SIG-M5 (cell line): ENCODE data around the gene PRUNE2.

ENCODE experiments used
- DNase-seq: peaks from one replicate; lab custom pipeline; 2025; lab: John Stamatoyannopoulos, UW

PRUNE2 gene

DNA sequence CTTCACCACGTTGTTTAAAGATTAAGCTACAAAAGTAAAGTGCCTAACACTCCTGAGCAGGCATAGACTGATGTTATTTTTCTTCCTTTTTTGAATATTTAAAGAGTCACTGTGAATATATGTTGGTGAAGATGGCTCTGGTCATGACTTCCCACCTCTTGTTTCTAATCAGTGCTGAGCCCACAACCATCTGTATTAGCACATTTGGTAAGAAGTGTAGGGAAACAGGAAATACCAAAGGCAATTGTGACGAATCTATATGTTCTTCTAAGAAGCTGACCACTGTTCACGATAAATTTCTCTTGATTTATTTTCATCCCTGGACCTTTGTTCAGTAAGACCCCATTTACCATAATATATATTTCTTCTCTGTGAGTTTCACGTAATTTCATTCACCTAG, 249.9 kb downstream of the PRUNE2 start:
- DNase-seq = no peak

DNA sequence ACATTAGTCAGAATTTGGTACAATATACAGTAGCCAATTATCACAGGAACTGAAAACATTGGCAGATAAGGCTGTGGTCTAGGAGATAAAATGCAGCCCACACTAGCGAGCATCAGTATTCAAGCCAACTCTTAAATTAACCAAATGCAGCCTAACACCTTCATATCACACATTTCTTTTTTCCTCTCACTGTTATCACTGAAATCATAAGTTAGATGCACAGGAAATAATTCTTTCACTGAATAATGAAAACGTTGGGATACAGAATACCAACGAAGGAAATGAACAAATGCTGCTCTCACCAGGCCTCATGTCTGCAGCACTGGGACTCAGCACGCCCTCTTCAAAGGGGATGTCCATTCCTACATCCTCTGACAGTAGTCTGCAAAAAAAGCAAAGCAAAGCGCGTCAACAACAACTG, 250.8 kb downstream of the PRUNE2 start:
- DNase-seq = no peak

DNA sequence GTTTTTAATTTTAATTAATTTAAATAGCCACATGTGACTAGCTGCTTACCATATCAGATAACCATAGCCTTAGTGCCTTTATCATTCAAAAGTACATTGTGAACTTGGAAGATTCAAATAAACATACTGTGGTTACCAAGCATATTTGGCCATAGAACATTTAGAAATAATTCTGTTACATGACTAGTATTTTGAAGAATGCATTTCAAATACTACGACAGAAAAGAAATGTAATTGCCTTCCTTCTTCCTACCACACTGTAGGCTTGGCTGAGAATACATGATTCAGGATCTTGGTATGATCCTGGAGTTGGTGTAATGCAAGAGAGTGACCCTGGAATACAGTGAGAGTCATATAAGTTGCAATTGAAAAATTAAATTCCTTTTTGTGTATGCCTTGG, 251.3 kb downstream of the PRUNE2 start:
- DNase-seq = no peak

DNA sequence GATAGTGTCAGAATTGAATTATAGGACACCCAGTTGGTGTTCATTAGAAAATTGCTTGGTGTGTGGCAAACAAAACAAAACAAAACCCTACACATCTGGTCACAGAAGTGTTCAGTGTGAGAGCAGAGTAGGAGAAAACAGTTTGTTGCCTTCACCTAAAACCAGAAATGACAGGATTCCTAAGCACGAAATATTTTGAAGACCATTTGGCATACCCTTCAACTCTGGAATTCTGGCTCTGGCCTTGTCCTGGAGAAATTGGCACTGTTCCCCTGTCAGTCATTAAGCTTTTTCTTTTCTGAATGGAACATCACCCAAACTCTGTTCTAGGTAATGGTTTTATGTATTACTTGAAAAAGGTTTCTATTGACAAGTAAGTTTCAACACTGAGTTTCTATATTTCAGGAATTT, 251.9 kb downstream of the PRUNE2 start:
- no peak for DNase-seq

DNA sequence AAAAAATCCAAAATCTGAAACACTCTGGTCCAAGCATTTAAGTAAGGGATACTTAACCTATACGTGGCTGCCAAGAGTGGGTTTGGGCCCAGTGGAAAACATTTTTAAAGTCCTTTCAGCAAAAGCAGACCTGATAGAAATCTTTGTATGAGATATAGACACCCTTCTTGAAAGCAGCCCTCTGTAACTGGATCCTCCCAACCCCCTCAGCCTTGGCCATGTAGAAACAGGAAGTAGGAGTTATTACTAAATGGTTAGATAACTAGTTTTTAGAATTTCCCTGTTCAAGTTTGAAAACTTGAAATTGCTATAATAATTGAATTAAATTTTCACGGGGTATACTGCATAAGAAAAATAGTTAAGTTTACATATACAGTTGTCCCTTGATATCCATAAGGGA, 253.0 kb downstream of the PRUNE2 start:
- DNase-seq = peak; percentile 3

DNA sequence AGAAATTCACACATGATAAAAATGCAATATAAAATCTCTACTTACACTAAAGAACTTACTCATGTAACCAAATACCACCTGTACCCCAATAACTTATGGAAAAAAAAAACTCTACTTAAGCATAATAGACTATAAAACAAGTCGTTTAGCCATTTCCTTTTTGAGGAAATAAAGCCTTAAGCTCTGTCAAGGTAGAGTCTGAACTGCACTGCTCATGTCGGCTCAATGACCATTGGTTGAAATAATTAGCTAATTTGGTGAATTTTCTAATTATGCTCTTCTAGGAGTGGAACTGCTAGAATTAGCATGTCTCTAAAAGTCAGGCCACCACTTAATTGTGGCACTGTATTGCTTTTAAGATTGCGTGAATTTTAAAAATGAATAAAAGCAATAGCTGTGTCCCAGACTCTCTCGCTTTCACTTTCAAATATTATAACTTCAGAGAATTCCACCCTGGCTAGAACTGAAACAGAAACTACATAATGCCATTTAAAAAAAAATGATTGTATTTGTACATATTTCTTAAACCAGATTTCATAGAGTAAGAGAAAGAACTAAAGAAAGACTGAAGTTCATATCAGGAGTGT, 254.7 kb downstream of the PRUNE2 start:
- no peak for DNase-seq

DNA sequence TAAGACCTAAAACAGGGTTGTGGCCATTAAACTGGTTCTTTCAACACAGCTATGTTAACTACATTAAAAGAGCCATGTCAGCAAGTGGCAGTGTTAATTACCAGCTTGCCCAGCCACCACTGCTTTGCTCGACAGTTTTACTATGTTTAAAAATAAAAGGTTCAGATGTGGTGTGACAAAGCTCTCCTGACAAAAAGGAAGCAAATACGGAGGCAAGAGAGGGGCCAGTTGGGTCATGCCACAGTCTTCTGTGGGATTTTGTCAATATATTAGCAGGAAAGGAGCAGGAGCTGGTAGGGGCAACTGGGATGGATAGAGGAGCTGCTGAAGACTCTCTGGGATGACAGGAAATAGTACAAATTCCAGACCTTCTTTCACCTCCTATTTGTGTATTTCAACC, 255.2 kb downstream of the PRUNE2 start:
- DNase-seq = no peak

DNA sequence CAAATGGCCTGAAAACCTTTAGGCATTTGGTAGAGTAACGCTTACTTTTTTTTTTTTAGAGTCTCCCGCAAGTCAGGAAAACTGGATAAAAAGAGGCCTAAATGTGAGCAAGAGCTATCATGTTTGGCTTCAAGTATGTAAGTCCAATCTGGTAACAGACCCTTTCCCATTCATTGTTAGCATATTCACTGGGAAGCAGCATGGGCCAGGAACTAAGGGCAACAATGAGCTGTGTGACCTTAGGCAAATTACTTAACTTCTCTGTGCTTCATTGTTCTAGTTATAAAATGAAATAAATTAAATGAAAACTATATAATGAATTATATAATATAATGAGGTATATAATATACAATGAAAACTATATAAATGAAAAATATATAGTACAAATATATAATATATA, 256.0 kb downstream of the PRUNE2 start:
- DNase-seq = no peak

DNA sequence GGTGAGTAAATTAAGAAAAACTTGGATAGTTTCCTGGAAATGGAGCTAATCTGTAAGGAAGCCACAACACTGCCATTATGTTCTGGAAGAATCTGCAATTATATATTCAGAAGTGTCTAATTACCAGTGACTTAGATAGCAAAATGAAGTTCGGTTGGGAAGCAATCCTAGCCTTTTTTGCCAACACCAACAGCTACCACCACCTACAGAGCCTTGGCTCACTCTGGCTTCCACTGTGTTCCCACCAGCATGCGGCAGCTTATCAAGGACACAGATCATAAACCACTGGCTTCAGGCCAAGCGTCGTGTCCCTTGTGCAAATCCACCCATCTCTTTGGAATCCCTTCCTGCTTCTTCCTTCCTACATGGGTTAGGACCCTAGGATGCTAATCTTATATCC, 259.7 kb downstream of the PRUNE2 start:
- no peak for DNase-seq

DNA sequence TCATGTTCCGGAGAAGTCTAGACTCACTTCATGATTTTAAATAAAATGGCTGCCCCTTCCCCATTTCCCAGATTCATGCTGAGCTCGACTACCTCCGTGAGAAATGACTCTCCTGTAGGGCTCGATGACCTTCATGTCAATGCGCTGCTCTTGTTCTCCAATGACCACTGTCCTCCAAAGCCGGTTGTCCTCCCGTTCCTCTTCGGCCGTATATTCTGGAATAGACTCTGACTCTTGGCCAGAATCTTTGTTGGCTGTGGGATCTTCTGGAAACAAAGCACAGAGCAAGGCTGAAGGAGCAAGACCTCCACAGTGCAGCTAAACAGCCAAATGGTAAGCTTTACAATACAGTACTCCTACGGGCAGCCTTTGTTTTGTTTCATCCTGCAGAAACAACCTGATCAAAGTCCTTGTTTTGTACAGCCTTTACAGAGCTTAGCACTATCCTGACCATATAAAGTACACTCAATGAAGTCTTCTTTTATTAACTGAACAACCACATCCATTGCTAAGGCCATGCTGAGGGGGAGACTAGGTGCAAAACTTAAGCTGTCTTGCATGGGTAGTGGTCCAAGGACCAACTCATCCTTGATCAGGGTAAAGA, 261.2 kb downstream of the PRUNE2 start:
- no peak for DNase-seq

DNA sequence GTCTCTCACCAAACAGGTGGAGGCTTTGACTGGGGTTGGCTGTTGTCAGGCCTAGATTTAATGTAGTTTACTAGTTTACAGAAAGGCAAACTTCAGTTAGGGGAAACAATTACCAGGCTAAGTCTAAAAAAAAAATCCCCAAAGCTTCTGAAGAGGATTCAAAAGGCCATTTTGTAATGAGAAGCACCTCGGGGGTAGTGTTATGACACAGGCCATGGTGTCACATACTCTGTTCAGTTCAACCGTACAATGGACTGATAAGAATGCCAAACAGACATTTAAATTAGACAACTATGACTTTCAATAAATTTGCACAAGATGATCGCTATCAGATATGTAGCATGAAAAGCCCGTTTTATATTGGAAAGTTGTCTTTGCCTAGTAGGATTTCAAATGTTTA, 261.7 kb downstream of the PRUNE2 start:
- DNase-seq = no peak

DNA sequence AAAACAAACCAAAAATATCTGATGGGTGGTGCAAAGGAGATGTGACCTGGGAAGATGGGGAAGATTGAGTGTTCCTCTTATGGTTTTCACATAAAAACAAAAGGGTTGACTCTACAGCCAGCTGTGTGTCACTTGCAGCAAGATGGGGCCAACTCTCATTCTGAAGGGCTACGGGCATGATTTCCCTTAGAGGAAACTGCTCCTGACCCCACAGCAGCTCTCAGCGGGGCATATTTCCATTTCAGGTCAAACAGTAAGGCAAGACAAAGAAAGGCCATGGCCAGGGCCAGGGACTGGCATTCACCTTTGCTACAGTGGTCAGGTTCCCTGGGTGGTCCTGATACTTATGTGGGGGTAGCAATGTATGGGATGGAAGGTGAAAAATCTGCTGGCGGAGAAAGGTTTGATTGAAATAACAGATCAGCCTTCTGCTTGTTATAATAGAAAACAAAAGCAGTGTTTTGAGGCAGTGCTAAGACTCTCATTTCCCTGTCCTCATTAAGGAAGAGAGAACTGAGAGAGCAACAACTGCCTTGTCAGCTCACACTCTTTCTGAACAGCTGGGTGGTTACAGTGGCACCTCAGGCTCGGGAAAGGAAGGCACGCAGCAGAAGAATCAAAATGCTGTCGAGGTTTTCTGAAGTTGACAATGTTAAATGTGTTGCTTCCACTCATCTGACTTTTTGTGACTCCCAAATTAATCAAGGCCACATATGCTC, 262.4 kb downstream of the PRUNE2 start:
- DNase-seq = no peak

GRCh38 chr9:76642701-76643209, 263.2 kb downstream of the PRUNE2 start:
- DNase-seq = no peak

DNA sequence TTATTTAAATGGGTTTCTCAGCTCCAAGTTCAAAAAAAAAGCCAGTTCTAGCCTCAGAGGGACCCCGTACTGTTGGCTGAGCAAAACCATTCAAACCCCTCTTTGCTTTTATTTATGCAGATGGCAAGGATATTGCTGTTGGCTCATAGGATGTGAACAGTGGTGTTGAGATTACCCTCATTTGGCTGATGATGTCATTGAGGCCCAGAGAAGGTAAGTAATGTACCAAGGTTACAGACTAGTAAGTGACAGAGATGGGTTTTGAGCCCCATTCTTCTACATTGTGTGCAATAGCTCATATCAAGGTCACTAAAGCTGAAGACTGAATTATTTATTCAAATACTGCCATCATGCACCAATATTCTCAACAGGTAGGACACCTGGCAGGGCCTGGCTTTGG, 263.8 kb downstream of the PRUNE2 start:
- DNase-seq = no peak

- DNase-seq = no peak
Measured at GRCh38 chr9:76638001-76638400, 267.9 kb downstream of the PRUNE2 start.

DNA sequence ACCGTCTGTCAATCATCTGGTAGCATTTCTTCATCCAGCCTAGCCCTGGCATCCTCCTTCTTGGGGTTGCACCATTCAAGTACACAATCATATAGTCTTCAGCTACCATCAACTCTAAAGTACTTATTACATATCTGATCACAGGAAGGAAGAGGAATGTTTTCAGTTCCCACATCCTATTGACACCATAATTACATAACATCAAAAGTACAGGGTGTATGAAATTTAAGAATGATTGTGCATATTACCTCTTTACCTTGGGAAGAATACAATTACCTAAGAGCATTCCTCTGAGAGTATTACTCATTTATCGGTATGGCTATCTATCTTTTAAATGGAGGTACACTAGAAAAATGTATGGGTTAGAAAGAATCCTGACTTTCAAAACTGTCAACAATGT, 268.5 kb downstream of the PRUNE2 start:
- no peak for DNase-seq

GRCh38 chr9:76634356-76635054, 271.4 kb downstream of the PRUNE2 start:
- DNase-seq = no peak

- DNase-seq = no peak
Measured at GRCh38 chr9:76630916-76631315, 275.0 kb downstream of the PRUNE2 start.

DNA sequence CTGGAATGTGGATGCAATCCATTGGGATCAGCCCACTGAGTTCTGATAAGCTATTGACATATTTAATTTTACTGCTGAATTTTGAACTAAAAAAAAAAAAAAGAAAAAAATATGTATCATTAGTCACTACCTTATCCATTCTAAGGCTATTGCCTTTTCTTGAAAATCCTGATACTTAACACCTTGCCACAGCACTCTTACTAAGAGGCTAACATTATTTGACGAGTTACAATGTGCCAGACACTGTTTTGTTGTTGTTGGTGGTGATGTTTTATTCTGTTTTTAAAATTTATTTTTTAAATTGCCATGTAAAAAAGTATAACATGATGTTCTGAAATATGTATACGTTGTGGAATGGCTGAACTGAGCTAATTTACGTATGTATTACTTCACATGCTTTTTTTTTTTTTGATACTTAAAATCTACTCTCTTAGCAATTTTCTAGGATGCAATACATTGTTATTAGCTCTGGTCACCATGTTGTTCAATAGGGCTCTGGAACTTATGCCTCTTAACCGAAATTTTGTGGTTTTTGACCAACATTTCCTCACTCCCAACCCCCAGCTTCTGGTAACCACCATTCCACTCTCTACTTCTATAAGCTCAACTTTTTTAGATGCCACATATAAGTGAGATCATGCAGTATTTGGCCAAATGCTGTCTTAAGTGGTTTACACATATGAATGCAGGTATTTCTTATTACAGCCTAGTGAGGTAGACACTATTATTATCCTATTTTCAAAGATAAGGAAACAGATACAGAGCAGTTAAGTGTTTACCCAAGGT, 276.5 kb downstream of the PRUNE2 start:
- DNase-seq = peak; percentile 55

- DNase-seq = no peak
Measured at GRCh38 chr9:76628155-76628554, 277.8 kb downstream of the PRUNE2 start.

- DNase-seq = no peak
Measured at GRCh38 chr9:76626980-76627379, 278.9 kb downstream of the PRUNE2 start.

GRCh38 chr9:76626141-76626540, 279.8 kb downstream of the PRUNE2 start:
- DNase-seq = no peak
